Colonic mucosa (tissue), 4 donors: ENCODE data around the gene GNAI1. TPM values are rescaled to one million over a fixed set of nuclear protein-coding genes. Genes with fewer than 3 reads are reported as not detected.

ENCODE experiments used
- DNase-seq: peaks from one replicate; pipeline ENCODE4 v3.0.0-alpha.2; 2020
- H3K27ac ChIP-seq: fragments of 200-600 bp; one replicate; pipeline ENCODE4 v1.8.0; 2021
- H3K27me3 ChIP-seq: fragments of 200-600 bp; one replicate; pipeline ENCODE4 v1.8.0; 2021
- H3K36me3 ChIP-seq: fragments of 200-600 bp; one replicate; pipeline ENCODE4 v1.8.0; 2021
- H3K4me1 ChIP-seq: fragments of 200-600 bp; one replicate; pipeline ENCODE4 v1.8.0; 2021; ENCODE audit warnings: mild to moderate bottlenecking
- H3K4me3 ChIP-seq: fragments of 200-600 bp; one replicate; pipeline ENCODE4 v1.8.0; 2021
- H3K9ac ChIP-seq, 2 donors: one replicate each; pipeline ENCODE4 v1.7.0; 2013; ENCODE audit warnings: control low read depth in 2 of 2, low read depth in 2 of 2, low read length in 2 of 2
- H3K9me3 ChIP-seq: fragments of 200-600 bp; one replicate; pipeline ENCODE4 v1.8.0; 2021
- intact Hi-C: fragments of 100-400 bp; cut with DNase I; formaldehyde crosslinking; loops from one replicate; pipeline ENCODE4 v1.14.1; 2022
- total RNA-seq, 2 donors: library from RNA; stranded (reverse); fragmentation: NEBNext Ultra II Directional in 1 of 2; extraction: Animal tissue kit (Norgen Biotek cat#: 25700) in 1 of 2; gene quantifications; one replicate each; pipeline ENCODE4 v1.2.1, GENCODE V29; 2021
- TF ChIP-seq, protein P1 (sequence below): fragments of 200-600 bp; IDR thresholded peaks from one replicate; pipeline ENCODE4 v1.8.0; 2022; ENCODE audit warnings: antibody characterized with exemption, mild to moderate bottlenecking
- donor health status: healthy.
- donor health status: DM: no; HTN: no; CAD: no.
- donor health status: DM: no; HTN: no; CAD: no.

The GNAI1 gene
- total RNA-seq, 2 donors from 2014 or later = 13.3 to 27.1 TPM

DNA sequence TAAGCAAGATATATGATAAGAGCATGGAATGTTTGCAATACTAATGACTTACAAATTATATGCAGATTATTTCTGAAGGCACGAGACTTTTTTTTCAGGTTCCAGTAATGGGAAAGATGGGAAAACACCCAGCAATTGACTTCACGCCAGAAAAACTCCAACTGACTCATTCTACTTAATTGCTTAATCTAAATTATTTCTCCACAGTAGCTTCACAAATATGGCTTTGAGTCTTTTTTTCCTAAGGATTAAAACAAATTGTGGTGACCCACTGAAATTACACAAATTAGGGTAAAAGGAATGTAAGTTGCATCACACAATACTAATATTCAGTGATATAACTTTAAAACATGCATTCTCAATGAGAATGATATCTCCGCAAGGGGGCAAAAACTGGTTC is 138.7 kb downstream of the GNAI1 start:
- Histone ChIP-seq H3K4me3 (no peak overlapping the region), H3K4me1 (no peaks in the 10 kb centered on the region), H3K27me3 (no peaks in the 10 kb centered on the region), H3K9me3 (no peaks in the 10 kb centered on the region), H3K27ac (no peak overlapping the region), H3K9ac (no peak overlapping the region), H3K36me3 (no peaks in the 10 kb centered on the region)
- TF ChIP-seq, protein P1, sequence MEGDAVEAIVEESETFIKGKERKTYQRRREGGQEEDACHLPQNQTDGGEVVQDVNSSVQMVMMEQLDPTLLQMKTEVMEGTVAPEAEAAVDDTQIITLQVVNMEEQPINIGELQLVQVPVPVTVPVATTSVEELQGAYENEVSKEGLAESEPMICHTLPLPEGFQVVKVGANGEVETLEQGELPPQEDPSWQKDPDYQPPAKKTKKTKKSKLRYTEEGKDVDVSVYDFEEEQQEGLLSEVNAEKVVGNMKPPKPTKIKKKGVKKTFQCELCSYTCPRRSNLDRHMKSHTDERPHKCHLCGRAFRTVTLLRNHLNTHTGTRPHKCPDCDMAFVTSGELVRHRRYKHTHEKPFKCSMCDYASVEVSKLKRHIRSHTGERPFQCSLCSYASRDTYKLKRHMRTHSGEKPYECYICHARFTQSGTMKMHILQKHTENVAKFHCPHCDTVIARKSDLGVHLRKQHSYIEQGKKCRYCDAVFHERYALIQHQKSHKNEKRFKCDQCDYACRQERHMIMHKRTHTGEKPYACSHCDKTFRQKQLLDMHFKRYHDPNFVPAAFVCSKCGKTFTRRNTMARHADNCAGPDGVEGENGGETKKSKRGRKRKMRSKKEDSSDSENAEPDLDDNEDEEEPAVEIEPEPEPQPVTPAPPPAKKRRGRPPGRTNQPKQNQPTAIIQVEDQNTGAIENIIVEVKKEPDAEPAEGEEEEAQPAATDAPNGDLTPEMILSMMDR = no peak
- intact Hi-C loops = no loop called here
- DNase-seq = no peak

DNA sequence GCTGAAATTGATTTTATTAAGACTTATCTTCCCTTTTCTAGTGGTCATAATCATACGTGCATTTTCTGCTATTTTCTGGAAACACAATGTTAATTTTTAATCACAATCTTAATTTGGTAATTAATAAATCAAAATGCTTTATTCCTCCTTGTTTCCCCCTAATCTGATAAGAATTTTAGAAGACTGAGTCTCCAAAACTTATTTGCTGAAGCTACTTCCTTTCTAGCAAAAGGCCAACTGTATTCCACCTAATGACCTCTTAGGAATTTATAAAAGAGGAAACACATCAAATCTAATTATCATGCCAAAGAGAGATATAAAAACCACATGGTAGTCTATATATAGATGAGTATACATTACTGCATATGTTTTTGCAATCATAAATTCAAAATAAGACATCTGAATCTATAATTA is 140.6 kb downstream of the GNAI1 start:
- Histone ChIP-seq H3K27ac (no peak overlapping the region), H3K36me3 (no peaks in the 10 kb centered on the region)
- intact Hi-C loops = no loop called here

More for the DNA sequence above, 140.6 kb downstream of the GNAI1 start:
- H3K4me3 ChIP-seq = no peak overlapping the region
- H3K9ac ChIP-seq = no peak overlapping the region
- H3K4me1 ChIP-seq = no peaks in the 10 kb centered on the region
- no peaks in the 10 kb centered on the region for H3K27me3 ChIP-seq
- DNase-seq = no peak
- H3K9me3 ChIP-seq = no peaks in the 10 kb centered on the region
- TF ChIP-seq, protein P1 = no peak
